GM18907 (cell line): ENCODE measurements around the gene FARS2.

Experiments
- ATAC-seq: cut with Tn5 transposase; IDR thresholded peaks from one replicate; pipeline ENCODE4 v1.9.1; 2021; ENCODE audit warnings: mild to moderate bottlenecking, moderate library complexity; ENCODE audit not compliant: unreplicated experiment

The FARS2 gene

DNA sequence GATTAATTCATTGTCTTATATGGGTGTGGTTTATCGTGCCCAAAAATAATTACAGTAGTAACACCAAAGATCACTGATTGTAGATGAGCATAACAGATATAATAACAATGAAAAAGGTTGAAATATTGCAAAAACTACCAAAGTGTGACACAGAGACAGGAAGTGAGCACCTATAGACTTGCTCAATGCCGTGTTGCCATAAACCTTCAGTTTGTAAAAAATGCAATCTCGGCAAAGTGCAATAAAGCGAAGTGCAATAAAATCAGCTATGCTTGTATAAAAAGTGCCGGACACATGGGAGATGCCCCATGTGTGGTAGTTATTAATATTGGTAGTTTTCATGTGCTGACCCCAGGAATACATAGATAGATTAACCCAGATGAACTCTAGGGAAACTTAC, 552.8 kb downstream of the FARS2 start:
- ATAC-seq, result peak; percentile 5

DNA sequence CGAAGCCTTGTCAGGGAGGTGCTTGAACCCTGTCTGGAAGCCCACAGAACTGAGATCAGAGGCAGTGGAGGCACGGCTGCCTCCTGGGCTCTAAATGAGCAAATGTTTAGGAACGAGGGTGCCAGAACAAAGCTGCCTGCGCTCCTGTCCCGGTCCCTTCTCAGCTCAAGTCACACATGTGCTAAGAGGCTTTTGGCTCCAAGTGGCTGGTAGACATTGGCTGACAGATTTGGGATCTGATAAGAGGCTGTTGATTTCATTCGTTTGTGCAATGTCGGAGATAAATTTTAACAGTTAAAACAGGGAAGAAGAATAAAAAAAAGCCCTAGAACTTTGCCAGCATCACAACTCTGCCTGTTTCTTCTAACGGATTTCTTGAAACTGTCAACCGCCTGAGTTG, 553.6 kb downstream of the FARS2 start:
- ATAC-seq, result no peak

DNA sequence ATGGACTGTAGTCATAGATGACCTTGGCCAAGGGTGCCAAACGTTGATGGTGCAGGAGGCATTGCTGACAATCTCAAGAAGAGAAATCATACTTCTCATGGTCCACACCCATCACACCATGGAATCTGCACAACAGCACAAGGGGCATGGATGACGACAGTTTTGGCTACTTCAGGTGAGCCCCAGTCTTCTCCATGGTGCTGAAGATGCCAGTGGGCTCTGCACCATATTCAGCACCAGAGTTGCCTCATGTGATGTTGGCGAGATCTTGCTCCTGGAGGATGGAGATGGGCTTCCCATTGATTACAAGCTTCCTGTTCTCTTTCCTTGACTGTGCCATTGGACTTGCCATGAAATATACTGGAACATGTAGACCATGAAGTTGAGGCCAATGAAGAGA, 556.6 kb downstream of the FARS2 start:
- ATAC-seq, result no peak

DNA sequence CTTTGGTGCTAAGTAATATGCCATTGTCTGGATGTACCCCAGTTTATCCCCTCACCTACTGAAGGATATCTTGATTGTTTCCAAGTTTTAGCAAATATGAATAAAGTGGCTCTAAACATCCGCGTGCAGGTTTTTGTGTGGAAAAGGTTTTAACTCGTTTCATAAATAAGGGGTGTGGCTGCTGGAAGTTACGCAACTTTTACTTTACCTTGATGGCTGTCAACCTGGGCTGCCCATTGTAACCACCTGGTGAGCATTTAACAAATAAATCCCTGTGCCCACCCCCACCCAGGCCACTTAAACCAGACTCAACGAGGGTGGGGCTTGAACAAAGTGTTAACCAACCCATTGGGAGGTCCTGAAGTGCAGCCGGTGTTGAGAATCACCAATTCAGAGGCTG, 557.6 kb downstream of the FARS2 start:
- no peak for ATAC-seq
